ENCODE results near the gene NCF2.

NCF2 gene

GRCh38 chr1:183580281-183580682 lies 10.0 kb downstream of the NCF2 start:
- peak; percentile 68 for DNase-seq (ENCODE audit: low read depth)
- TF ChIP-seq POLR2A (IDR thresholded peaks at IDR 0.05; ENCODE audit: extremely low read depth, insufficient read length) (no peak), CTCF (IDR thresholded peaks at IDR 0.05; ENCODE audit: low read depth, low read length) (peak; percentile 21), MAX (IDR thresholded peaks at IDR 0.05; ENCODE audit: low read depth, low read length) (peak; percentile 37; the same call in 1 of the 2 replicates)
- H3K4me3 ChIP-seq (ENCODE audit: low read depth, low read length), result no peak overlapping the region

- DNase-seq (ENCODE audit: low read depth), result no peak
- TF ChIP-seq MAX (IDR thresholded peaks at IDR 0.05; ENCODE audit: low read depth, low read length) (no peak), CTCF (IDR thresholded peaks at IDR 0.05; ENCODE audit: low read depth, low read length) (no peak), POLR2A (IDR thresholded peaks at IDR 0.05; ENCODE audit: extremely low read depth, insufficient read length) (no peak), MYC (IDR thresholded peaks at IDR 0.05; ENCODE audit: low read depth, low read length) (no peak)
- no peak overlapping the region for H3K4me3 ChIP-seq (ENCODE audit: low read depth, low read length)
Measured at GRCh38 chr1:183578856-183579255, 11.4 kb downstream of the NCF2 start.

GRCh38 chr1:183577897-183578465 lies 12.3 kb downstream of the NCF2 start:
- no peak for DNase-seq (ENCODE audit: low read depth)
- TF ChIP-seq MAX (IDR thresholded peaks at IDR 0.05; ENCODE audit: low read depth, low read length) (no peak), MYC (IDR thresholded peaks at IDR 0.05; ENCODE audit: low read depth, low read length) (no peak), CTCF (IDR thresholded peaks at IDR 0.05; ENCODE audit: low read depth, low read length) (no peak), POLR2A (IDR thresholded peaks at IDR 0.05; ENCODE audit: extremely low read depth, insufficient read length) (no peak)
- H3K4me3 ChIP-seq (ENCODE audit: low read depth, low read length), result no peak overlapping the region

GRCh38 chr1:183576537-183576936 lies 13.7 kb downstream of the NCF2 start:
- no peak for DNase-seq (ENCODE audit: low read depth)
- no peak for TF ChIP-seq MAX (IDR thresholded peaks at IDR 0.05; ENCODE audit: low read depth, low read length)
- TF ChIP-seq MYC (IDR thresholded peaks at IDR 0.05; ENCODE audit: low read depth, low read length), result no peak
- no peak for TF ChIP-seq CTCF (IDR thresholded peaks at IDR 0.05; ENCODE audit: low read depth, low read length)
- TF ChIP-seq POLR2A (IDR thresholded peaks at IDR 0.05; ENCODE audit: extremely low read depth, insufficient read length), result no peak
- no peak overlapping the region for H3K4me3 ChIP-seq (ENCODE audit: low read depth, low read length)

- H3K4me3 ChIP-seq (ENCODE audit: low read depth, low read length), result no peak overlapping the region
- no peak for DNase-seq (ENCODE audit: low read depth)
- no peak for TF ChIP-seq MAX (IDR thresholded peaks at IDR 0.05; ENCODE audit: low read depth, low read length)
- no peak for TF ChIP-seq POLR2A (IDR thresholded peaks at IDR 0.05; ENCODE audit: extremely low read depth, insufficient read length)
- no peak for TF ChIP-seq MYC (IDR thresholded peaks at IDR 0.05; ENCODE audit: low read depth, low read length)
- no peak for TF ChIP-seq CTCF (IDR thresholded peaks at IDR 0.05; ENCODE audit: low read depth, low read length)
Measured at GRCh38 chr1:183575606-183576005, 14.7 kb downstream of the NCF2 start.

Measured in NB4 (cell line).